Breast epithelium (tissue), 3 donors: Measurements from ENCODE around the gene MBD4.

Source experiments
- CTCF ChIP-seq, 3 donors: fragments of 450-650 bp; IDR thresholded peaks; one replicate each; pipeline ENCODE4 v1.5.1; 2016 to 2017; ENCODE audit warnings: antibody characterized with exemption in 3 of 3, mild to moderate bottlenecking in 3 of 3, moderate library complexity in 3 of 3
- POLR2A ChIP-seq: fragments of 450-650 bp; IDR thresholded peaks from one replicate; pipeline ENCODE4 v1.6.1; 2016; ENCODE audit warnings: antibody characterized with exemption, mild to moderate bottlenecking, moderate library complexity
- POLR2AphosphoS5 ChIP-seq, 3 donors: sonication (generic); formaldehyde crosslinking; IDR thresholded peaks; one replicate each; pipeline ENCODE4 v1.6.1; 2017; ENCODE audit warnings: antibody characterized with exemption in 3 of 3

- TF ChIP-seq POLR2A (no peak), POLR2AphosphoS5 (IDR thresholded peaks at IDR 0.05) (no peak), CTCF (IDR thresholded peaks at IDR 0.05) (no peak)
These were observed 34.0 kb upstream of the MBD4 start for GRCh38 chr3:129473769-129474152.
